Panc1 (cell line): ENCODE data around the gene GPHN. TPM values are rescaled to one million over a fixed set of nuclear protein-coding genes. Genes with fewer than 3 reads are reported as not detected.

Experiments used
- ATAC-seq: fragments of 200-7000 bp; cut with Tn5 transposase; 2 replicates; pipeline ENCODE4 v1.9.1; 2020; ENCODE audit warnings: mild to moderate bottlenecking, moderate library complexity
- BruUV-seq: library from RNA; stranded (reverse); fragments of 400-500 nt; replicated peaks from 2 replicates; lab custom pipeline; 2021; lab: Mats Ljungman, UMichigan
- CTCF ChIA-PET: fragments of 300-600 bp; sonication (Branson Sonifier 250); formaldehyde crosslinking; loops from one replicate; lab custom pipeline; 2022; ENCODE audit warnings: antibody characterized with exemption; lab: Charles Lee
- POLR2A ChIA-PET: fragments of 300-600 bp; sonication (Branson Sonifier 250); formaldehyde crosslinking; loops from one replicate; lab custom pipeline; 2022; ENCODE audit warnings: antibody characterized with exemption; lab: Charles Lee
- DNase-seq: peaks from one replicate; pipeline ENCODE4 v3.0.0-alpha.2; 2010; ENCODE audit warnings: low read depth, low spot score
- H3K27ac ChIP-seq: 2 replicates; pipeline ENCODE4 v1.5.1; 2011; ENCODE audit warnings: mild to moderate bottlenecking, low read length, inconsistent platforms
- H3K27me3 ChIP-seq: fragments of 200-500 bp; sonication (Bioruptor generic); 2 replicates; pipeline ENCODE4 v1.6.0; 2014; ENCODE audit warnings: low read length, inconsistent platforms; ENCODE audit not compliant: control insufficient read depth, insufficient read depth
- H3K36me3 ChIP-seq: fragments of 200-500 bp; sonication (Bioruptor generic); 2 replicates; pipeline ENCODE4 v1.5.1; 2014; ENCODE audit warnings: inconsistent platforms, mild to moderate bottlenecking, low read length, moderate library complexity; ENCODE audit not compliant: control insufficient read depth, insufficient read depth
- H3K4me1 ChIP-seq: 2 replicates; pipeline ENCODE4 v1.5.1; 2011; ENCODE audit warnings: inconsistent platforms, mild to moderate bottlenecking, low read length, moderate library complexity; ENCODE audit not compliant: control insufficient read depth, insufficient read depth
- H3K4me3 ChIP-seq, 2 experiments: 2 replicates each; pipeline ENCODE4 v1.5.1; 2011 to 2012; ENCODE audit warnings: low read depth in 2 of 2, low read length in 2 of 2, mild to moderate bottlenecking in 2 of 2, inconsistent platforms in 1 of 2, moderate library complexity in 1 of 2
- H3K9me3 ChIP-seq: fragments of 200-500 bp; sonication (Bioruptor generic); 2 replicates; pipeline ENCODE4 v1.5.1; 2014; ENCODE audit warnings: low read depth, mild to moderate bottlenecking, inconsistent platforms, low read length, moderate library complexity; ENCODE audit not compliant: control insufficient read depth, insufficient read depth
- POLR2AphosphoS5 ChIP-seq: IDR thresholded peaks from 2 replicates; pipeline ENCODE4 v1.6.1; 2012; ENCODE audit warnings: mild to moderate bottlenecking, low read depth, low read length, moderate library complexity
- SIN3A ChIP-seq: IDR thresholded peaks from 2 replicates; pipeline ENCODE4 v1.6.1; 2012; ENCODE audit warnings: low read depth, mild to moderate bottlenecking, low read length, moderate library complexity, borderline replicate concordance; ENCODE audit not compliant: insufficient read depth
- TCF7L2 ChIP-seq: IDR thresholded peaks from 2 replicates; pipeline ENCODE4 v1.6.1; 2011; ENCODE audit warnings: mild to moderate bottlenecking, low read depth, low read length, inconsistent platforms
- in situ Hi-C: cut with HindIII; loops from 2 replicates; pipeline ENCODE4 v1.10.0; 2016; ENCODE audit warnings: low sequenced_read_pairs, low pct_unique_long_range_greater_than_20kb
- intact Hi-C: fragments of 100-400 bp; cut with micrococcal nuclease; formaldehyde crosslinking; loops from one replicate; pipeline ENCODE4 v1.10.0; 2022; ENCODE audit not compliant: unreplicated experiment
- total RNA-seq: library from RNA; stranded (reverse); gene quantifications from one replicate; pipeline ENCODE4 v1.2.1, GENCODE V29; 2021; ENCODE audit not compliant: unreplicated experiment
- TF ChIP-seq, protein P1 (sequence below), 2 experiments: IDR thresholded peaks; 2 replicates each; pipeline ENCODE4 v1.6.1; 2011 to 2012; ENCODE audit warnings: low read depth in 2 of 2, control low read depth in 1 of 2, low read length in 1 of 2, mild to moderate bottlenecking in 1 of 2, moderate library complexity in 1 of 2; ENCODE audit not compliant: insufficient read depth in 1 of 2
- TF ChIP-seq, protein P2 (sequence below): fragments of 450-650 bp; IDR thresholded peaks from 2 replicates; pipeline ENCODE4 v1.5.1; 2017; ENCODE audit warnings: mild to moderate bottlenecking

Gene GPHN
- total RNA-seq, 1 experiment from 2014 or later = 26.6 TPM

DNA sequence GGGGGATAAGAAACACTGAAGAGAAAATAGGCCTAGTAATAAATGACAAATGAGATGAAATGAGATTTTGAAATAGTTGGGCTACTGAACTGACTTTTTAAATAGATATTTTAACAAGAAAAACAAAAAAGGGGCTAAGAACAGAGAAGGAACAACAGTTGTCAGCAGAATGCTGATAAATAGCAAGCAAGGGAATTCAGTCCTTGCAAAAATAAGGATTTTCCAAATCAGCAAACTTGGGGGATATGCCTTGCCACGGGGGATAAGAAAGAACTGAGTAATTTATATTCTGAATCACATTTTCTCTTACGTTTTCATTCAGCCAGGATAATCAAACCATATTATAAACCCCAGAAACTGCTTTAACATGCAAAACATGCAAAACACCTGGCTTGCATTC is 34.7 kb upstream of the GPHN start:
- in situ Hi-C loops = no loop called here
- TF ChIP-seq SIN3A (no peak), TCF7L2 (no peak), POLR2AphosphoS5 (no peak)
- TF ChIP-seq, protein P1, sequence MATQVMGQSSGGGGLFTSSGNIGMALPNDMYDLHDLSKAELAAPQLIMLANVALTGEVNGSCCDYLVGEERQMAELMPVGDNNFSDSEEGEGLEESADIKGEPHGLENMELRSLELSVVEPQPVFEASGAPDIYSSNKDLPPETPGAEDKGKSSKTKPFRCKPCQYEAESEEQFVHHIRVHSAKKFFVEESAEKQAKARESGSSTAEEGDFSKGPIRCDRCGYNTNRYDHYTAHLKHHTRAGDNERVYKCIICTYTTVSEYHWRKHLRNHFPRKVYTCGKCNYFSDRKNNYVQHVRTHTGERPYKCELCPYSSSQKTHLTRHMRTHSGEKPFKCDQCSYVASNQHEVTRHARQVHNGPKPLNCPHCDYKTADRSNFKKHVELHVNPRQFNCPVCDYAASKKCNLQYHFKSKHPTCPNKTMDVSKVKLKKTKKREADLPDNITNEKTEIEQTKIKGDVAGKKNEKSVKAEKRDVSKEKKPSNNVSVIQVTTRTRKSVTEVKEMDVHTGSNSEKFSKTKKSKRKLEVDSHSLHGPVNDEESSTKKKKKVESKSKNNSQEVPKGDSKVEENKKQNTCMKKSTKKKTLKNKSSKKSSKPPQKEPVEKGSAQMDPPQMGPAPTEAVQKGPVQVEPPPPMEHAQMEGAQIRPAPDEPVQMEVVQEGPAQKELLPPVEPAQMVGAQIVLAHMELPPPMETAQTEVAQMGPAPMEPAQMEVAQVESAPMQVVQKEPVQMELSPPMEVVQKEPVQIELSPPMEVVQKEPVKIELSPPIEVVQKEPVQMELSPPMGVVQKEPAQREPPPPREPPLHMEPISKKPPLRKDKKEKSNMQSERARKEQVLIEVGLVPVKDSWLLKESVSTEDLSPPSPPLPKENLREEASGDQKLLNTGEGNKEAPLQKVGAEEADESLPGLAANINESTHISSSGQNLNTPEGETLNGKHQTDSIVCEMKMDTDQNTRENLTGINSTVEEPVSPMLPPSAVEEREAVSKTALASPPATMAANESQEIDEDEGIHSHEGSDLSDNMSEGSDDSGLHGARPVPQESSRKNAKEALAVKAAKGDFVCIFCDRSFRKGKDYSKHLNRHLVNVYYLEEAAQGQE (IDR thresholded peaks at IDR 0.05; ENCODE audit: insufficient read depth in 1 of 2, low read depth in 2 of 2, low read length in 1 of 2) = no peak
- TF ChIP-seq, protein P2, sequence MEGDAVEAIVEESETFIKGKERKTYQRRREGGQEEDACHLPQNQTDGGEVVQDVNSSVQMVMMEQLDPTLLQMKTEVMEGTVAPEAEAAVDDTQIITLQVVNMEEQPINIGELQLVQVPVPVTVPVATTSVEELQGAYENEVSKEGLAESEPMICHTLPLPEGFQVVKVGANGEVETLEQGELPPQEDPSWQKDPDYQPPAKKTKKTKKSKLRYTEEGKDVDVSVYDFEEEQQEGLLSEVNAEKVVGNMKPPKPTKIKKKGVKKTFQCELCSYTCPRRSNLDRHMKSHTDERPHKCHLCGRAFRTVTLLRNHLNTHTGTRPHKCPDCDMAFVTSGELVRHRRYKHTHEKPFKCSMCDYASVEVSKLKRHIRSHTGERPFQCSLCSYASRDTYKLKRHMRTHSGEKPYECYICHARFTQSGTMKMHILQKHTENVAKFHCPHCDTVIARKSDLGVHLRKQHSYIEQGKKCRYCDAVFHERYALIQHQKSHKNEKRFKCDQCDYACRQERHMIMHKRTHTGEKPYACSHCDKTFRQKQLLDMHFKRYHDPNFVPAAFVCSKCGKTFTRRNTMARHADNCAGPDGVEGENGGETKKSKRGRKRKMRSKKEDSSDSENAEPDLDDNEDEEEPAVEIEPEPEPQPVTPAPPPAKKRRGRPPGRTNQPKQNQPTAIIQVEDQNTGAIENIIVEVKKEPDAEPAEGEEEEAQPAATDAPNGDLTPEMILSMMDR = no peak

DNA sequence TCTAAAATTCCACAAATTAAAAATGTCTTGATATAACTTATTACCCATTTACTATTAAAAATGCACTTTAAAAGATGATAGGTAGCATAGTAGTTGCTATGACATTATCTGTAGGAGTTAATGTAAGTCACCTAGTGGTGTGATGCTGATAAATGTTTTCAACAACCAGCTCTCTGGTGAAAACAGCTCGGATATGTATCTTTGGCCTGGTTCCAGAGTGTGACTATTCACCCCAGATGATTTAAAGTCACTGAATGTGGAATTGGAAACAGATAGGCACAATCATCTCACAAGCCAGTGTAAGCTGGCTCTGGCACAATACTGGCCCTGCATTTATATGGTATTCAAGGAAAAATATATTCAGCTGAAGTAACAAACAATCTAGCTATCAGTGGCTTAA is 31.0 kb upstream of the GPHN start:
- no peak overlapping the region for H3K4me3 ChIP-seq
- intact Hi-C loops (no loop called here), in situ Hi-C loops (no loop called here)
- H3K27ac ChIP-seq = no peak overlapping the region
- TF ChIP-seq POLR2AphosphoS5 (no peak), SIN3A (no peak), TCF7L2 (no peak)
- TF ChIP-seq, protein P1 (IDR thresholded peaks at IDR 0.05; ENCODE audit: insufficient read depth in 1 of 2, low read depth in 2 of 2, low read length in 1 of 2) = no peak
- TF ChIP-seq, protein P2 = no peak
- no TSS peak for BruUV-seq
- no peaks in the 10 kb centered on the region for H3K9me3 ChIP-seq
- ATAC-seq (no peak), DNase-seq (no peak)
- H3K4me1 ChIP-seq = no peaks in the 10 kb centered on the region
- ChIA-PET CTCF (no interaction called here), POLR2A (no interaction called here)
- H3K36me3 ChIP-seq = no peaks in the 10 kb centered on the region
- no peaks in the 10 kb centered on the region for H3K27me3 ChIP-seq

More for the DNA sequence above, 34.7 kb upstream of the GPHN start:
- DNase-seq (no peak), ATAC-seq (no peak)
- H3K27ac ChIP-seq = no peak overlapping the region
- H3K4me1 ChIP-seq = no peaks in the 10 kb centered on the region
- ChIA-PET CTCF (no interaction called here), POLR2A (no interaction called here)
- H3K27me3 ChIP-seq = no peaks in the 10 kb centered on the region
- no peak overlapping the region for H3K4me3 ChIP-seq
- intact Hi-C loops = no loop called here
- no peaks in the 10 kb centered on the region for H3K36me3 ChIP-seq
- peaks cover 6% of the 10 kb centered on the region; the same call in 1 of the 2 replicates for H3K9me3 ChIP-seq
- no TSS peak for BruUV-seq
